Keratinocyte (primary cell): ENCODE results near the gene GRIP1.

Source experiments
- CTCF ChIP-seq, 3 experiments: IDR thresholded peaks in 1 of 3; conservative IDR thresholded peaks in 1 of 3; optimal IDR thresholded peaks in 1 of 3; 2 replicates in 2 of 3; 3 replicates in 1 of 3; pipeline versions ENCODE3 to v1.5.1; 2011; ENCODE audit warnings: low read length in 3 of 3, mild to moderate bottlenecking in 3 of 3, moderate library complexity in 2 of 3, control low read depth in 1 of 3, inconsistent platforms in 1 of 3; ENCODE audit not compliant: insufficient read depth in 2 of 3; ENCODE audit errors: extremely low read depth in 1 of 3
- EZH2 ChIP-seq: IDR thresholded peaks from one replicate; pipeline ENCODE4 v1.6.1; 2012; ENCODE audit warnings: inconsistent platforms, mild to moderate bottlenecking, low read length, moderate library complexity

GRCh38 chr12:66508025-66508424 is 170.9 kb downstream of the GRIP1 start:
- no peak for TF ChIP-seq CTCF (optimal IDR thresholded peaks at IDR 0.05 in 1 of 3, IDR thresholded peaks at IDR 0.05 in 1 of 3, conservative IDR thresholded peaks at IDR 0.05 in 1 of 3; ENCODE audit: extremely low read depth in 1 of 3, insufficient read depth in 2 of 3, low read length in 3 of 3)
- no peak for TF ChIP-seq EZH2
